ENCODE measurements around the gene SYNCRIP. TPM values are rescaled to one million over a fixed set of nuclear protein-coding genes. Genes with fewer than 3 reads are reported as not detected.
A peak's percentile ranks its signal among the peaks of the same experiment; 100 is the strongest.
"Not testable (repeated sequence)": the region's sequence is repeated elsewhere in the genome, so short reads cannot be mapped to it uniquely, and the experiment has no call there.

Gene SYNCRIP
- total RNA-seq, 1 donor from 2014 or later = 88.3 TPM

GRCh38 chr6:85591207-85591606, 51.5 kb downstream of the SYNCRIP start:
- intact Hi-C loops (cut with DNase I) = no loop called here
- peak overlapping the region; percentile 10 for H3K4me3 ChIP-seq

GRCh38 chr6:85585741-85586140, 56.9 kb downstream of the SYNCRIP start:
- Histone ChIP-seq H3K27me3 (no peaks in the 10 kb centered on the region), H3K27ac (no peak overlapping the region), H3K4me1 (peaks cover 4% of the 10 kb centered on the region), H3K36me3 (no peaks in the 10 kb centered on the region), H3K9me3 (peaks cover 5% of the 10 kb centered on the region), H3K4me3 (no peak overlapping the region)
- TF ChIP-seq, protein P1, sequence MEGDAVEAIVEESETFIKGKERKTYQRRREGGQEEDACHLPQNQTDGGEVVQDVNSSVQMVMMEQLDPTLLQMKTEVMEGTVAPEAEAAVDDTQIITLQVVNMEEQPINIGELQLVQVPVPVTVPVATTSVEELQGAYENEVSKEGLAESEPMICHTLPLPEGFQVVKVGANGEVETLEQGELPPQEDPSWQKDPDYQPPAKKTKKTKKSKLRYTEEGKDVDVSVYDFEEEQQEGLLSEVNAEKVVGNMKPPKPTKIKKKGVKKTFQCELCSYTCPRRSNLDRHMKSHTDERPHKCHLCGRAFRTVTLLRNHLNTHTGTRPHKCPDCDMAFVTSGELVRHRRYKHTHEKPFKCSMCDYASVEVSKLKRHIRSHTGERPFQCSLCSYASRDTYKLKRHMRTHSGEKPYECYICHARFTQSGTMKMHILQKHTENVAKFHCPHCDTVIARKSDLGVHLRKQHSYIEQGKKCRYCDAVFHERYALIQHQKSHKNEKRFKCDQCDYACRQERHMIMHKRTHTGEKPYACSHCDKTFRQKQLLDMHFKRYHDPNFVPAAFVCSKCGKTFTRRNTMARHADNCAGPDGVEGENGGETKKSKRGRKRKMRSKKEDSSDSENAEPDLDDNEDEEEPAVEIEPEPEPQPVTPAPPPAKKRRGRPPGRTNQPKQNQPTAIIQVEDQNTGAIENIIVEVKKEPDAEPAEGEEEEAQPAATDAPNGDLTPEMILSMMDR (IDR thresholded peaks at IDR 0.05) = no peak
- DNase-seq = no peak
- no peak for ATAC-seq
- intact Hi-C loops (cut with DNase I) = no loop called here

More at GRCh38 chr6:85591207-85591606, 51.5 kb downstream of the SYNCRIP start:
- TF ChIP-seq, protein P1 (IDR thresholded peaks at IDR 0.05) = no peak
- Histone ChIP-seq H3K36me3 (no peaks in the 10 kb centered on the region), H3K27ac (no peak overlapping the region), H3K27me3 (no peaks in the 10 kb centered on the region), H3K9me3 (no peaks in the 10 kb centered on the region), H3K4me1 (peaks cover 24% of the 10 kb centered on the region)
- ATAC-seq = no peak
- DNase-seq = no peak

DNA sequence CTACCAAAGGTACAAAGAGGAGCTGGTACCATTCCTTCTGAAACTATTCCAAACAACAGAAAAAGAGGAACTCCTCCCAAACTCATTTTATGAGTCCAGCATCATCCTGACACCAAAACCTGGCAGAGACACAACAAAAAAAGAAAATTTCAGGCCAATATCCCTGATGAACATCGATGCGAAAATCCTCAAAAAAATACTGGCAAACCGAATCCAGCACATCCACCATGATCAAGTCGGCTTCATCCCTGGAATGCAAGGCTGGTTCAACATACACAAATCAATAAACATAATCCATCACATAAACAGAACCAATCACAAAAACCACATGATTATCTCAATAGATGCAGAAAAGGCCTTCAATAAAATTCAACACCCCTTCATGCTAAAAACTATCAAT, 59.9 kb downstream of the SYNCRIP start:
- intact Hi-C loops (cut with DNase I); ATAC-seq; H3K36me3 ChIP-seq; DNase-seq; H3K27me3 ChIP-seq; H3K9me3 ChIP-seq; H3K4me3 ChIP-seq; H3K4me1 ChIP-seq; H3K27ac ChIP-seq: not testable (repeated sequence)

DNA sequence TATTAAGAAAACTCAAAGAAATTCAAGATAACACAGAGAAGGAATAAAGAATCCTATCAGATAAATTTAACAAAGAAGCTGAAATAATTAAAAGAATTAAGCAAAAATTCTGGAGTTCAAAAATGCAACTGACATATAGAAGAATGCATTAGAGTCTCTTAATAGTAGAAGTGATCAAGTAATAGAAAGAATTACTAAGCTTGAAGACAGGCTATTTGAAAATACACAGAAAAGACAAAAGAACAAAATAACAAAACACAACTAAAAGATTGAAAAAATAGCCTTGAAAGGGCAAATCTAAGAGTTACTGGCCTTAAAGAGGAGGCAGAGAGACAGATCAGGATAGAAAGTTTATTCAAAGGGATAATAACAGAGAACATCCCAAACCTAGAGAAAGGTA, 61.1 kb downstream of the SYNCRIP start:
- H3K27ac ChIP-seq = no peak overlapping the region
- no peaks in the 10 kb centered on the region for H3K4me1 ChIP-seq
- TF ChIP-seq, protein P1 (IDR thresholded peaks at IDR 0.05) = no peak
- peaks cover 9% of the 10 kb centered on the region for H3K36me3 ChIP-seq
- H3K27me3 ChIP-seq = no peaks in the 10 kb centered on the region
- DNase-seq (no peak), ATAC-seq (no peak)
- H3K4me3 ChIP-seq = no peak overlapping the region
- peaks cover 5% of the 10 kb centered on the region for H3K9me3 ChIP-seq
- intact Hi-C loops (cut with DNase I) = no loop called here

DNA sequence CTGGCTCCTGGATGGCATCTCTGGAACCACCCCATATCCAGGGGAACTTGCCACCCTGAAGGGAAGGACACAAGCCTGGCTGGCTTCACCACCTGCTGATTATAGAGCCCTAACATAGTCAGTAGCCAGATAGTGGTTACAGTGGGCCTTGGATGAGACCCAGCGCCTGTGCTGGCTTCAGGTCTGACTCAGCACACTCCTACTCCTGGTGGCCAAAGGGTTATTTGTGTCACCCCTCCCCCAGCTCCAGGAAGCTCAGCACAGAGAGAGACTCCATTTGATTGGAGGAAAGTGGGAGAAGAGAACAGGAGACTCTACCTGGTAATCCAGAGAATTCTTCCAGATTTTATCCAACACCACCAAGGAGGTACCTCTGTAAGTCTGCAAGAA, 61.8 kb downstream of the SYNCRIP start:
- Histone ChIP-seq H3K4me1 (no peaks in the 10 kb centered on the region), H3K27me3 (no peaks in the 10 kb centered on the region), H3K36me3 (peaks cover 9% of the 10 kb centered on the region), H3K9me3 (peaks cover 5% of the 10 kb centered on the region), H3K27ac (no peak overlapping the region), H3K4me3 (no peak overlapping the region)
- ATAC-seq (no peak), DNase-seq (no peak)
- intact Hi-C loops (cut with DNase I) = no loop called here
- TF ChIP-seq, protein P1 (IDR thresholded peaks at IDR 0.05) = no peak

- H3K27ac ChIP-seq = no peak overlapping the region
- intact Hi-C loops (cut with DNase I) = no loop called here
- H3K36me3 ChIP-seq = peaks cover 9% of the 10 kb centered on the region
- H3K9me3 ChIP-seq = peaks cover 5% of the 10 kb centered on the region
- TF ChIP-seq, protein P1 (IDR thresholded peaks at IDR 0.05) = no peak
- H3K27me3 ChIP-seq = no peaks in the 10 kb centered on the region
- no peaks in the 10 kb centered on the region for H3K4me1 ChIP-seq
- H3K4me3 ChIP-seq = no peak overlapping the region
- ATAC-seq = peak; percentile 32
- no peak for DNase-seq
These were observed 62.4 kb downstream of the SYNCRIP start for GRCh38 chr6:85580118-85580877.
